NB4 (cell line): Measurements from ENCODE around the gene NMD3.

Source experiments
- CTCF ChIP-seq: IDR thresholded peaks from one replicate; pipeline ENCODE4 v1.5.1; 2012; ENCODE audit warnings: low read depth, low read length
- POLR2A ChIP-seq: IDR thresholded peaks from 2 replicates; pipeline ENCODE4 v1.6.1; 2011; ENCODE audit warnings: mild to moderate bottlenecking; ENCODE audit not compliant: insufficient read length; ENCODE audit errors: extremely low read depth

GRCh38 chr3:161247049-161247448 is 25.9 kb downstream of the NMD3 start:
- TF ChIP-seq POLR2A (no peak), CTCF (no peak)
